Activated T-cell treated with anti-CD3 and anti-CD28 coated beads for 48 hours (primary cell): Measurements from ENCODE around the gene WDR27.
"Not testable (repeated sequence)": the region's sequence is repeated elsewhere in the genome, so short reads cannot be mapped to it uniquely, and the experiment has no call there.

Experiments
- DNase-seq: peaks from one replicate; pipeline ENCODE4 v3.0.0-alpha.2; 2020; ENCODE audit warnings: low read depth

The WDR27 gene

DNA sequence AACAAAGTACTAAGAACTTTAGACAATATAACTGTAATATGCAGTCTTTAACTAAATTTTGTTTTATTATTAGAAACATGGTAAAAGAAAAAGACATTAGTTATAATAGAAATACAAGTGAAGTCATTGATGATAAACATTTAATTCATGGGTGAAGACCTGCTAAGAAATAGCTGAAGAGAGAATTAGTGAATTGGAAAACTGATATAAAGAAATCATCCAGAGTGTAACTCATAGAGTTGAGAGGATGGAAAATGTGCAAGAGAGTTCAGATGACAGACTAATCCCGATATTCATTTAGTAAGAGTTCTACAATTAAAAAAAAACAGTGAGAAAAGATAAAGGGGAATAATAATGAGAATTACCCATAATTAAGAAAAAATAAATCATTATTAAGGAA lies 227.5 kb downstream of the WDR27 start:
- no peak for DNase-seq

DNA sequence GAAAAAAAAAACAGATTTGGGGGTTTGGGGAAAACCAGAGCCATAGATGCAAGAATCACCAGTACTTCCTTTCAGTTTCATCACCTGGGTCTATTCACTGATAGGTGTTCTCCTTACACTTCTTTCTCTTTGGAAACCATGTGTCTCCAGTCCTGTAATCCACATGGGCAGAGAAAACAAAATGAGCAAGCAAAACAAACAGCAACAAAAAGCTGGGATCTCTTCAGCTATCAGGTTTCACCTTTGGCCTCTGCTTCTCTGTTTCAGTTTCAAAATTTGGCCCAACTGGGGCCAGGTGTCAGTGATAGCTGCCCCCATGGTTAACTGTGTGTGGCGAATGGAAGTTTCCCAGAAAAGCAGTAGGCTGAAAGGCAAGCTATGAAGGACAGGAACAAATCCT lies 228.2 kb downstream of the WDR27 start:
- no peak for DNase-seq

DNA sequence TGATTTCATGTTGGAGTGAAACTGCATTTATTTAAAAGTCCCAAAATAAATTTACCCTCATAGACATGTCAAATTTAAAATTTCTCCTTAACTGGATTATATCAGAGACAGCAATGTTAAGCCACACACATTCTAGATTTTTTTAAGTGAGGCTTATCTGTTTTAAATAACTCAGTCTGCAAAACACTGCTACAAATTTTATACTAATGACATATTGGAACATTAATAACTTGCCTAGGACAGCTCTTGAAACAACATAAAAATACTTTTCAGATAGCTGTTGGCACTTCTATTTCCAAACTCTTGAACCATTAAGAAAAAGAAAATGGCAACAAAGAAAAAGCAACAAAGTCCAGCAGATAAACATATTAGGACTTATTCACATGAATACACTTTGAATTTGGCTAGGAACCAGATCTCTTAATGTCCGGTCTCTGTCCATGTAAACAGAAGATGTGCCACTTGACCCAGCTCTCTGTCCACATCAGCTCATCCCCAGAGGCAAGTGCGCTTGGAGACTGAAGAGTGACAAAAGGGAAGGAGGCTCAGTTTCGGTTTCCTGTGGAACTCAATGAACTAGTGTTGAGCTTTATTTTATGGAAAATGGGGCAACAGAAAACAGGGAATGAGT lies 228.9 kb downstream of the WDR27 start:
- DNase-seq, result no peak

DNA sequence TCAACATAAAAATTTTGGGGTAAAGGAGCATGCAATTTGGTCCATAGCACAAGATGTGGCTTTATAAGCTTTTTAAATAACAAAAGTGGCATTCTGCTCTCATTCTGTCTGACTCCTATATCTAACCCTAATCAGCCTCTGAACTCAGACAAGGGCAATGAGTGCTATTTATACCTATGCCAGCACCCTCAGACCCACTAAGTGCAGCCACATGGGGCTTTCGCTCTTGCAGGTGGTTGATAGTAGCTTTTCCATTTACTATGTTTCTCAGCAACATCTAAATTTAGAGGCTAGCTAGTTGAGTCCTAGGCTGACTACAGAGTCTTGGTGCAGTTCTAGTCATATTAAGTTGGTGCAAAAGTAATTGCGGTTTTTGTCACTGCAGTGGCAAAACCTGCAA lies 231.0 kb downstream of the WDR27 start:
- no peak for DNase-seq

DNA sequence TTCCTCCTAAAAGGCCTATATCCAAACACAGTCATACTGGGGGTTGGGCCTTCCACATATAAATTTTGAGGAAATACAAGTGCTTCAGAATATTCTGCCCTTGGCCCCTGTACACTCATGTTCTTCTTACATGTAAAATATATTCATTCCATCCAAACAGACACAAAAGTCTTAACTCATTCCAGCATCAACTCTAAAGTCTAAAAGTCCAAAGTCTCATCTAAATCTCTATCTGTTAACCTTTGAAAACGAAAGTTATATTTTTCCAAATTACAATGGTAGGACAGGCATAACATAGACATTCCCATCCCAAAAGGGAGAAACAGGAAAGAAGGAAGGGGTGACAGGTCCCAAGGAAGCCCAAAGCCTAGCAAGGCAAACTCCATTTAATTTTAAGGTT lies 232.8 kb downstream of the WDR27 start:
- DNase-seq, result no peak

DNA sequence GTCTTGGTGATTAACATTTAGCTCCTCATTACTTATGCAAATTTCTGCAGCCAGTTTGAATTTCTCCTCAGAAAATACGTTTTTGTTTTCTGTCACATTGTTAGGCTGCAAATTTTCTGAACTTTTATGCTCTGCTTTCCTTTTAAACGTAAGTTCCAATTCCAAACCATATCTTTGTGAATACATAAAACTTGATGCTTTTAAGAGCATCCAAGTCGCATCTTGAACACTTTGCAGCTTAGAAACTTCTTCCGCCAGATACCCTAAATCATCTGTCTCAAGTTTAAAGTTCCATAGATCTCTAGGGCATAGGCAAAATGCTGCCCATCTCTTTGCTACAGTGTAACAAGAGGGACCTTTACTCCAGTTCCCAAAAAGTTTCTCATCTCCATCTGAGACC lies 234.1 kb downstream of the WDR27 start:
- not testable (repeated sequence) for DNase-seq

DNA sequence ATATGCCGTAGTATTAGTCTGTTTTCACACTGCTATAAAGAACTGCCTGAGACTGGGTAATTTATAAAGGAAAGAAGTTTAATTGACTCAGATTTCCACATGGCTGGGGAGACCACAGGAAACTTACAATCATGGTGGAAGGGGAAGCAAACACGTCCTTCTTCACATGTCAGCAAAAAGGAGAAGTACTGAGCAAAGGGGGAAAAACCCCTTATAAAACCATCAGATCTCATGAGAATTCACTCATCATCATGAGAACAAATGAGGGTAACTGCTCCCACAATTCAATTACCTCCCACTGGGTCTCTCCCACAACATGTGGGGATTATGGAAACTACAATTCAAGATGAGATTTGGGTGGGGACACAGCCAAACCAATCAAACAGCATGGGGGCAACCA lies 235.6 kb downstream of the WDR27 start:
- DNase-seq, result not testable (repeated sequence)

DNA sequence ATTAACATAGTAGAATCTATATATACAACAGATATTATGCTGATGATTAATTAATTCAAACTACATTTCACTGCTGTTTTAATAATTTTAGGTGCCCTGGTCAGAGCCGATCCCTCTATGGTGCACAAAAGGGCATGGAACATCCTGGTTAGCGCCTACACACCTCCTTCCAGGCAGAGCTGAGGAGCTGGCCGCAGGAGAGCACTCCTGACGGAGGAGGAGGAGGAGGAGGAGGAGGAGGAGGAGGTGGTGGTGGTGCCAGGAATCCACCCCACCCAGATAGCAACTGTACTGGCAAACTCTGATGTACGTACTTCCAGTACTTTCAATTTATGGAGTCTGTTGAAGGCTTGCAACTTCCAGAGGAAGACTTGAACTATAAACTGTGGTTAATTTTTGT lies 244.1 kb downstream of the WDR27 start:
- no peak for DNase-seq

DNA sequence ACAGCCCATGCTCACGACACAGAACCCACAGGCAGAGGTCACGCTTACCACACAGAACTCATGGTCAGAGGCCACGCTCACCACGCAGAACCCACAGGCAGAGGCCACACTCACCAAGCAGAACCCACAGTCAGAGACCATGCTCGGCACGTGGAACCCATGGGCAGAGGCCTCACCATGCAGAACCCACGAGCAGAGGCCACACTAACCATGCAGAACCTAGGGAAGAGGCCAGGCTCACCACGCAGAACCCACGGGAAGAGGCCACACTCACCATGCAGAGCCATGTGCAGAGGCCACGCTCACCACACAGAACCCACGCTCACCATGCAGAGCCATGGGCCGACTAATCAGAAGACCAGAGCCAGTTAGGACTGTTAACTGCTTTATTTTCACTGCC lies 245.0 kb downstream of the WDR27 start:
- DNase-seq, result no peak

DNA sequence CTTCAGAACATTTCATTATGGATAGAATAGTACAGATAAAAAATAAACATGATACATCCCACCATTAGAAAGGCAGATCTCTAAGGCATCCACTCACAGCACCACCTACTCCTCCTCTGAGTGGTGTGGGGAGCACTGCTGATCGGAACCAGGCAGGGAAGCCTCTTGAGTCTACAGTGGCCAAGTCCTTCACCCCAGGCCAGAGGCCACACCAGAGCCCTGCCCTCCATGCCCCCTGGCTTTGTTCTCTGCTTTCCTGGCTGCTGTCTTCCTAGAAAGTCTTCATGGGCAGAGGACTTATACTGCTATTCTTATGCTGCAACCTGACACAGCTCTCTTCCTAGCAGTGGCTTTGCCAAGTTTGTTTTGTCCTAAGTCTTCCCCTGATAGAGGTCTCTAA lies 246.4 kb downstream of the WDR27 start:
- no peak for DNase-seq

DNA sequence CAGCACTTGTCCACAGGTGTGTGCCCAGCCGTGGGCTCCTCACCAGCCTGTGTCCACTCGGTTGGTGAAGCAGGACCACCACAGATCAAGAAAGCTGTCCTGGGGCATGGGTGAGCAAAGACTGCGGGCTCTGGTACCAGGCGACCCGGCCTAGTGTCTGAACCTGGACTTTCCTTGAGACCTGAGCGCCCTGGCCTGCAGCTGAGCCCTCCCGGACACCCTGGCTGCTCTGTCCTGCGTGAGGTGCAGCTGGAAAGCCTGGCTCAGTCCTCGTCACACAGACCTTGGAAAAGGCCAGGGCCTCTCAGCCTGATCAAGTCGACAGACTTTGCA lies 247.0 kb downstream of the WDR27 start:
- DNase-seq, result no peak

DNA sequence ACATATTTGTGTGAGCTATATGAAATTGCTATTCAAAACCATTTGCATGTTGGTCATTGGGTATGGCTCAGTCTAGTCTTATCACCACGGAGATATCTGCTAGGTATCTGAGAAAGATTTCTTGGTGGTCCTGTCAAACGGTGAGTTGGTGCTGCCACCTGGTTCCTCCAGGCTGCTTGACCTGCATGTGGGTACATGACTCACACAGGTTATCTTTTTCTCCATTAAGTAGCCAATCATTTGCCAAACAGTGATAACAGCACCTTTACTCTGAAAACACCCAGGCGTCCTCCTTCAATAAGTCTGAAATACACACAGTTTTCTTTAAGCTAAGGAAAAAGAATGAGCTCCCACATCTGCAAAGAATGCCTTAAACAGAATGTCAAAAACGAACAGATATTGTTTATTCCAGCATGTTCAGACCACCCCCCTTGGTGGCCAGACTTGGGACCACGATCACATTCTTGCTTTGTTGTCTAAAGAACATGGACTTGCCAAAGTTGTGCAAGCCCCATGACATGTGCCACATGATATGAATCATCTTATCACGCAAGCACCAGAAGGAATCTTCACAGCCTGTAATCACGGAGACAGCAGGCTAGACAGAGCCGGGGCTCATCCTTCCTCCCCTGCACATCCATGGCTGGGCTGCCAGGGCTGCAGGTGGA lies 247.5 kb downstream of the WDR27 start:
- DNase-seq, result no peak

DNA sequence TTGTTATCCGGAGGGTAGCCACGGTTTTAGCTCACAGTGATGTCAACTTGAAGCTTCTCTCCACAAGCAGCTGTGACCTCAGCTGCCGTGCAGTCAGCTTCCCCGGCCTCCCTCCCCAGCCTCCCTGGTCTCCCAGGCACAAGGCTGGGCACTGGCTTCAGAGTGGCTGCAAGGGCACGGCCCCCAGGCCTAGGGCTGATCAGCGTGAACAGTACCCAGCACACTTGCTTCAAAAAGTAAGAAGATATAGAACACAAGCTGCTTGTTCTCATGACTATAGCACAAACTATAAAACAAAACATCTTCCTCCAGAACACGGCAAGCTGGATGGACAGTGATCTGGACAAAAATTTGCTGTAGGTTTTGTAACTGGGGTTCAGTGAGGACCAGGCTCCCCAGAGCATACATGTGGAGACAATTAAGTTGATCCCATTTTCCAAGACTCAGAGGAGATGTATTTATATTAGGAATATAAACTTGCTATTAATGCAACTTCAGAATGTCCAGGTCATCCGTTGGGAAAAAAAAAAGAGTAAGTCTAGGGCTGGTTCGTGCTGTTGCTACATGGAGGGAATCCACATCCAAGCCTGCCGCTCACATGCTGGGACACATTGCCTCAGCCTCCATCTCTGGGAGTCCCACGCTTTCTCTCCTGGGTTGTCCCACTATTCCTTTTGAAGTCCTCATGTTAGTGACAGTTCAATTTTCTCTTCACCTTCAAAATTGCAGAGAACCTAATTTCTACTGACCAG lies 248.8 kb downstream of the WDR27 start:
- DNase-seq, result no peak

DNA sequence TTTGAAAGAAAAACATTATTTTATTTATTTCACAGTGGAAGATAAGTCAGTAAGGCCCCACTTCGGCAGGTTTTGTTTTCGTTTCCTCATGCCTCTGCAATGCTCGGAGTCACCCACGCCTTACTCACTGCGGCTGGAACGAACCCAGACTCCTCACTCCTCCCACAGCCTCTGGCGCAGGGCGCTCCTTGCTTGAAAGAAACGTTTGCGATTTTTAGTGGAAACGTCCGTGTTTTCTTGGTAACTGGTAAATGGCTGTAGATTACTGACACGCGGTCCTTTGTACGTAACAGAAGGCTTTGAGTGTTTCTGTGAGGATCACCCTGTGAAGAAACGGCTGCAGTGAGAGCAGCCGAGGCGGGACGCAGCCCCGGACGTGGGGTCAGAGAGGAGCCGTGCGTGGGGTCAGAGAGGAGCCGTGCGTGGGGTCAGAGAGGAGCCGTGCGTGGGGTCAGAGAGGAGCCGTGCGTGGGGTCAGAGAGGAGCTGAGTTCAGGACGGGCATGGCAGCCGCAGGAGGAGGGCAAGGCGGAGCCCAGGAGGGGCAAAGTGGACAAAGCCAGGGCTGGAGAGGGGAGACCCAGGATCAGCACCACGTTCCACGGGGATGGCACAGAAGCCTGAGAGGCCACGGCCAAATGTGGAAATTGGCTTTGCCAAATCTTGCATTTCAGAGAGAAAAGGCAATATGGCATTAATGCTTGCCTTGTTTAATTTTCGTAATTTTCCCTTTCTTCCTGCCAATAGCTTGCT lies 249.5 kb downstream of the WDR27 start:
- DNase-seq, result no peak

DNA sequence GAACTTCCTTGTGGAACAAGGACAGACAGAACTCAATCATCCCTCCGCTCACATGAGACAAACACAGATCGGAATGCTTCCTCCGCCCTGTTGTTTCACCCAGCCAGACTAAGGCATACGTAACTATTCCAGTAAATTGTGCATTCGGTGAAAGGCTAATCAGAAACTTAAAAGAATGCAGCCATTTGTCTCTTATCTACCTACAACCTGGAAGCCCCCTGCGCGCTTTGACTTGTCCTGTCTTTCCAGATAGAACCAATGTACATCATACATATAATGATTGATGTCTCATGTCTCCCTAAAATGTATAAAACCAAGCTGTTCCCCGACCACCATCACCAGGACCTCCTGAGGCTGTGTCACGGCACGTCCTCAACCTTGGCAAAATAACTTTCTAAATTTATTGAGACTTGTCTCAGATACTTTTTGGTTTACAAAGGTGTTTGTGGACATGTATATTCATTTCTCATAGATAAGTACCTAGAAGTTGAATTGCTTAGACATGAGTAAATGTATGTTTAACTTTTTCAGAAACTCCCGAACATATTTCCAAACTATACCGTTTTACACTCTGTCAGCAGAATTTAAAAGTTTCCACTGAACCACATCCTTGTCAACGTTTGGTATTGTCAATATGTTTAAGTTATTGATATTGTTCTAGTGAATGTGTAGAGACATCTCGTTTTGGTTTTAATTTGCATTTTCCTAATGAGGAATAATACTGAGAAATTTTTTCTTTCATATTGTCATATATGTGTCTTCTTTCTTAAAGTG lies 250.6 kb downstream of the WDR27 start:
- no peak for DNase-seq

DNA sequence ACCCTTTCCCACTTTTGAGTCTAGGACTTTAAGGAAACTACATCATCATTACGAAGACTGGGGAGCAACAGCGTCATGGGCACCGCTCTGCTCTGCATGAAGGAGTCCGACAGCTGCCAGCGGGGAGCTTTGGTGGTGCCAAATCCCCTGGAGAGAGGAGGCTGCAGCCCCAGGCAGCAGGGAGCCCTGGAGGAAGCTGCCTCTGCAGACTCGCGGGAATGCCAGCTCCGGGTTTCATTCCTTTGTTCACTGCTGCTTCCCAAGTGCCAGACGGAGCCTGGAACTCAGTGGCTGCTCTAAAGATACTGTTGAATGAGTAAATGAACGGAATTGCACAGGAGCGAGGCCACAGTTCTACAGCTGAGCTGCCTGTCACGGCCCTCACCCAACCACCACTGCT lies 251.7 kb downstream of the WDR27 start:
- no peak for DNase-seq

DNA sequence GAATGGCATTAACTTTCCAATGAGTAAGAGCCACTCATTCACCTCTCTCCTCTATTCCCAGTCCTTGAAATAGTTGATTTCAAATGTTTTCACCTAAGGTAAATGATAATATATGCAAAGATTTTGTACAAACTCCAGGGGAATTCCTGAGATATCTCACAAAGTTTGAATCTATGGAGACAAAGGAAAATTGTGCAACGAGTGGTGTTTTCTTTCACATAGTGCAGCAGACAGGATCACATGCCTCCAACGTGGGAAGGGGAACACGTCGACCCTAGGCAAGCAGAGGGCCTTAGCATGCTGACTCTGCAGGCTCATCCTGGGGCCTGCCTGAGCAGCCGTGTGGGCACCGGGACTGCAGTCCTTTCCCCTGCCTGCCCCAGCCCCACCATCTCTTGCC lies 252.6 kb downstream of the WDR27 start:
- DNase-seq, result no peak

DNA sequence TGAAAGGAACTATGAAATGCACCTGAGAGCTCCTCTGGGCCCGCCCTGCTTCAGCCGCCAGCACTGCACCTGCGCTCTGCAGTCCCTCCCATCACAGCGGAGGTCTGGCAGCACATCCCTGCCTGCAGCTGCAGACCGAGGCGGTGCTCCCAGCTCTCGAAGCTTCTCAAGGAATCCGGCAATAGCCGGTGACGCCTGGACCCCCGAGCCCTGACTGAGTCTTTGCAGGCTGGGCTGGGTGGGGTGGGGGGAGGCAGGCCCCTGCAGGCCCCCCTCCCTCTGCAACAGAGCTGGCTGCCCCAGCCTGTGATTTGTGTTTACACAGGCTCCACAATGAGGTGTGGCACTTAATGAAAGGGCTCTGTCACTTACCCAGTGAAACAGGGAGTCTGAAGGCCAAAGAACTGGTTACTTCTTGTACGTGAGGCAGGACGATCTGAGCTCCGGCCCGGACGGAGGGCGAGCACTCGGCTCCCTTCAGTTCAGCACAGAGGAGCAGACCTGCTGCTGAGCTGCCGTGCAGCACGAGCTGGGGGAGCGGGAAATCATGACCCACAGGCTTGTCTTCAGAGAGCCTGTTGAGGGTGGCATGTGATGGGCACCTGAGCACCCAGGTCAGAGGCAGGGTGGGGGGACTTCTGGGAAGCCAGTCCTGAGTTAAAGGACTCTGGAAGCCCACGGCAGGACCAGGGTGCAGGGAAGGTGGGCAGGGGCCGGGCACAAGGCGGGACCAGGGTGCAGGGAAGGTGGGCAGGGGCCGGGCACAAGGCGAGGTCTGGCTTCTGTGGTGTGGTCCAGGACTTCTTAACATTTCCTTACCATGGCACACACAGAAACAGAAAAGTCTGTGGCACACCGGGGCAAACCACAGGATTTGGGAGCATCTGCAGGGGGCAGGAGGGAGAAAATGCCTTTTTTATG lies 255.9 kb downstream of the WDR27 start:
- DNase-seq, result no peak

DNA sequence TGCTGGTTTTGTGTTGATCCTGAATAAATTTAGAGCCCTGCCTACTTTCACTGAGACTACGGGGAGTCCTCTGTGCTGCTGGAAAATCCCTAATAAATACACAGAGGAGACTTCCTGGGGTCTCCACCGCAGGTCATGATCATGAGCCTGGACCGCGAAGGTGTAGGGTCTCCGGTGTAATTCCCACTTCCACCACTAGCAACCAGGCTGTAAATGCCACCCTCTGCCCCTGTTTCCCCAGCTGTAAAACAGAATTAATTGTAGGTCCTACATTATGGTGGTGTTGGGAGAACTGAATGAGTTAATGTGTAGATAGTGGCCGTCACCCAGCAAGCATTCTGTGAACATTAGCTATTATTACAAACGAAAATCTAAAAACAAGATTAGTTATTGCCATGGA lies 256.6 kb downstream of the WDR27 start:
- no peak for DNase-seq

DNA sequence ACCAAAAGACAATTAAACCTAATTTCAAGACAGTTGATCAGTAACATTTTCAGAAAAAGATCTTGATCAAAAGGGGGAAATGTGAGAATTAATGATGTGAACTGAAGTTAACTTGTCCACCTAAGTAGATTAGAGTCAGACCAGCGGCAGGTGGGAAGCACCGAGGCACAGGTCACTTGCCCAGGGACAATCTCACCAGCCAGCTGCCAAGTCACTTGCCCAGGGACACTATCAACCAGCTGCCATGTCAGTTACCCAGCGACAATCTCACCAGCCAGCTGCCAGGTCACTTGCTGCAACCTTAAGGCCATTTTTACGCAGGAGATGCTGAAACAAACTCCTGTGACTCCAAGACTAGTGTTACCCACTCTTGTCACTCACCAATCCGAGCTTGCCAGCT lies 260.5 kb downstream of the WDR27 start:
- no peak for DNase-seq

DNA sequence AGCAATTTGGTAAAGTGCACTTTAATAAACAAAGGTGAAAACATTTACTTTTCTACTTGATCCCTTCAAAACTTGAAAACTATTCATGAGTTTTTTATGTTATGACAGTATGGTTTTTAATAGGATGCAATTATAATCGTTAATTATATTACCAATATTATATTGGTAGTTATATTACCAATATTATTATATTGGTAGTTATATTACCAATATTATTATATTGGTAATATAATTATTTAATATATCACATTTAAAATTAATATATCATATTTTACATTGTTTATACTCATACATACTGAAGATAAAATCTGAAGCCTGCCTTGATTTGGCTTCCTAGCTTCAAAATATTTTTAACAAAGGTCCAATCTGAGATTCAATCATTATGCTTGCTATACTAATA lies 262.1 kb downstream of the WDR27 start:
- no peak for DNase-seq
